HG02870 (cell line): ENCODE data around the gene ZDHHC14.

Experiments
- ATAC-seq: cut with Tn5 transposase; IDR thresholded peaks from one replicate; pipeline ENCODE4 v1.9.1; 2021; ENCODE audit warnings: mild to moderate bottlenecking, moderate library complexity; ENCODE audit not compliant: unreplicated experiment

The ZDHHC14 gene

DNA sequence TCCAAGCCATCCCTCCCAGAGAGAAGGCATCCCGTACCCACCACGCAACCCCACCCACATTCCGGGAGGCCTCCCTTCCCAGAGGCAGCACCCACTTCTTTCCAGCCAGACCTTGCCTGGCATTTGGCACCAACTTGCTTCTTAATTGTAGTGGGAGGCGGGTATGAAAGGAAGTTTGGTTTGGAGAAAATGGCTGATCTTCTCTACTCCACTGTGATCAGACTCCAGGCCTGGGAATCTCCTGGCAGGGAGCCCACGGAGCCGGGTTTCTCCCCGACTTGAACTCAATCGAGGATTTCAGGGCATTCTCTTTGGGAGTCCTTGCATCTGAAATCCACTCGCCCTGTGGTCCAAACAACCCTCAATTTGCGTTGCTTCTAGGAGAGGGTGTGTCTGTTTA, 107.1 kb downstream of the ZDHHC14 start:
- no peak for ATAC-seq

DNA sequence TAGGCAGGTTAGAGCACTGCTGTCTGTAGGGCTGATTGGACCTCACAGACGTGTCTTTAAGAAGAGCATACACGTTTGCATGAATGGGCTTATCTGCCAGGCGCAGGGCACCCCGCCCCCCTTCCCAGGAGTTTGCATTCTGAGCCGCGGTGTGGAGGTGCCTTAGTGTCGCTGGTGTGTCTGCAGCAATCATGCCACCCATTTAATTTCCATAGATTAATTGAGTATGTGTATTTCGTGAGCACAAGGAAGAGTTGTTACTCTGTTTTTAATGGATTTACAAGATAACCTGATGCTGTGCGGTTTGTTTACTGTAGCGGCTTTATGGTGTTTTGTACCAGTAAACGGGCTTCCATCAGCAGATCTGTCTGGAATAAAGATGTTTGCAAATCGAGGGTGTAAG, 107.7 kb downstream of the ZDHHC14 start:
- no peak for ATAC-seq

DNA sequence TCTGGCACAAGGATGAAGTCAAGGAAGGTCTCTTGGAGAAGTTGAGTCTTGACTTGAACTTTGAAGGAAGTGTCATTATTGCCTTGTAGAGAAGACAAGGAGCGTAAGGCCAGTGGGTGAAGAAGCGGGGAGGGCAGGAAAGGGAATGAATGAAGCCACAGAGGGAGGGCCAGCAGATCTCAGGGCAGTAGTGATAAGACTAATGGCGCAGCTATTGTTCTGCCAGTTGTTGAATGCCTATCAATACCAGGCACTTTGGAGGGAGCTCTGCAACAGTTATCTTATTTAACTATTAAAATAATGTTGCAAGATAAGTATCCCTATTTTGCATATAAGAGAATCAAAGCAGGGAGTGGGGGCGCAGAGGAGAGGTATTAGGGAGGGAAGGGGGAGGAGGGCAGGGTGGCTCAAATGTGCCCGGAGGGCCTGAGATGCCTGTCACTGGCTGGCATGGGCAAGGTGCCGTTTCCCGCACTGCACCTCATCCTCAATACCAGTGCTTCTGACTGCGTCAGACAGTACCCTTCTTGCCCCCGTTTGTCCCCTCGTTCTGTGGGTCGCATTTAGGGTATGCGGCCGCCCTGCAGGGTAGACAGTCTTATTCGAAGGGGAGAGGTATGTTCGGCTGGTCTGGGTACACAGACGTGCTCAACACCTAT, 109.8 kb downstream of the ZDHHC14 start:
- ATAC-seq: no peak

DNA sequence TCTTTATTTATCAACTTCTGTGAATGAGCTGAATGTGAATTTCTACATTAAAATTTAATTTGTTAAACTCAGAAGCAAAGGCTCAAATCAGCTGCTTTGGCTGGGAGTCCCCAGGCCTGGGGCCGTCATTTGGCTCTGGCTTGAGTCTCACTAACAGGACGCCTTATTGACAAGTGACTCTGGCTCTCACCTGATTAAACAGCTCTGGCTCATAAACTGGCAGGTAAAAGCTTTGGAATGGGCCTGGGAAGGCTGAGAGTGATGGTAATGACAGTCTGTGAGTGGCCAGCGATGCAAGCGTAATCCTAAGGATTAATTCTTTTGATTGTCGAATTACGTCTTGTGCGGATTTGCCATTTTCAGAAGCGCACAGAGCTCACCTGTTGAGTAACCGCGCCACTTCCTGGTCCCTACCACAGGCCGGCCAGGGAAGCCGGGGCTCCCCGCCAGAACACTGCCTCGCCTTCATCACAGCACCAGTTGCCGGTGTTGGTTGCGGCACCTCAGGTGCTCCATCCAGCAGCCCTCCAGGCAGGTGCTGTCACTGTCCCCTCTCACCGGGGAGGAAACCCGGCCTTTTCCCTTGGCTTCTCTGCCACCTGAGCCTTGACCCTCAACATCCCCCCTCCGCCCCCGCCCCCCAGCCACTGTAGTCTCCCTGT, 110.7 kb downstream of the ZDHHC14 start:
- no peak for ATAC-seq

DNA sequence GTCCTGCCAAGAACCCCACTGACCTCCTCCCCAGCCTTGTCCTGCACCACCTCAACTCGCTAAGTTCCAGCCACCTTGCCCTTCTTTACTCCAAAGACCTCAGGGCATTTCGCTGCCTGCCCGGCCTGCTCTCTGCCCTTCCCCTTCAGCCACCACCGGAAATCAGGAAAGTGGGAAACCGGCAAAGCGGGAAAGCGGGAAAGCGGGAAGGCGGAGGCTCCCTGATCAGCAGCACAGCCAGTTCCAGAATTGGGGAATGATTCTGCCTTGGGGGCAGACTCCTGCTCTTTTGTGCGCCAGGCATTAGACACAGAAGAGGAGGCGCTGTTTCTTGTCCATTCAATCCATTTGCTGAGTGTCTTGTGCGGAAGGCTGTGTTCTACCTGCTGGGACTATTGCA, 111.3 kb downstream of the ZDHHC14 start:
- no peak for ATAC-seq

DNA sequence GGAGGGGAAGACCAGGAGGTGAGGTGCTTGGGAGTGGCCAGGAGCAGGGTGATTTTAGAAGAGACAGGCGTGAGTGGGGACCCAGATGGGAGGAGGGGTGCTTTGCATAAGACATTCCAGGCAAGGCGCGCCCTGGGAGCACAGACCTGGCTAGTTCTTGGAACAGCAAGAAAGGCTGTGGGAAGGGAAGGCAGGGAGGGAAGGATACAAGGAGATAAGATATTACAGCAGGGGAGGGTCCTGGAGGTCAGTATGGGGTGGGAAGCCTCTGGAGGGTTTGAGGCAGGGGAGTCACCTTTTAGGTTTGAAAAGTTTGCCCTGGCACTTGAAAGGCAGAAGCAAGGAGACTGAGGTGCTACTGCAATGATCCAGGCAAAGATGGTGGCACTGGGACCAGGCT, 111.8 kb downstream of the ZDHHC14 start:
- no peak for ATAC-seq

DNA sequence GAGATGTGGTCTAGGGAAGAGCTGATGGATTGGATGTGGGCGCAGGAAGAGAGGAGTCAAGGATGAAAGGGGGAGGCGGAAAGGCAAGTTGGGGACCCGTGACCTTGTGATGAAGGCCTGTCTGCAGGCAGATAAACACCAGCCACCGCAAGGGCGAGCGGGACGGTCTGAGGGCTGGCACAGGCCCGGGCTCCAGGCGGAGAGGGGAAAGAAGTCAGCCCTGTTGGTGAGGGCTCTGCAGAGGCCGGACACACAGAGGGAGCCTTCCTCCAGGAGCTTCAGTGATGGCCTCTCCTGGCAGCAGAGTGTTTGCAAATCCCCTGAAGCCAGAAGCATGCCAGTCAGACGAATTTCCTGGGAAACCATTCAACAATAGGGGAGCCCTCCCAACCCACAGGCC, 112.2 kb downstream of the ZDHHC14 start:
- no peak for ATAC-seq

DNA sequence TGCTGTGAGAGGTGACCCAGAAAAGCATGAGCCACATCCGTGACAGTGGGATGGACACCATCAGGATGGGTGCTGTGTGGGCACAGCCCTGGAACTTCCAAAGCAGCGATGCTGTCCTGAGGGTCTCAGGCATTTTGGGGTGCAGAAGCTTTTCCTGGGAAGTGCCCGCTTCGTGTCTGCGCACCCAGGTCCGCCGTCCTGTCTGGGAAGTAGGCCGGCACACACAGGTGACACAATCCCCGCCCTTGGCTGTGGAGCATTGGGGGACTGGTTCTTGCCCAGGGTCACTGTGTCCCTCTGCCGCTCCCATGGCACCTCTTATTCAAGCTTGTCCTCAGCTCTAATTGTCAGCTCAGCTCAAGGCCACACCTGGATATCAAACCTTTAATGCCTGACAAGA, 112.6 kb downstream of the ZDHHC14 start:
- ATAC-seq: no peak

DNA sequence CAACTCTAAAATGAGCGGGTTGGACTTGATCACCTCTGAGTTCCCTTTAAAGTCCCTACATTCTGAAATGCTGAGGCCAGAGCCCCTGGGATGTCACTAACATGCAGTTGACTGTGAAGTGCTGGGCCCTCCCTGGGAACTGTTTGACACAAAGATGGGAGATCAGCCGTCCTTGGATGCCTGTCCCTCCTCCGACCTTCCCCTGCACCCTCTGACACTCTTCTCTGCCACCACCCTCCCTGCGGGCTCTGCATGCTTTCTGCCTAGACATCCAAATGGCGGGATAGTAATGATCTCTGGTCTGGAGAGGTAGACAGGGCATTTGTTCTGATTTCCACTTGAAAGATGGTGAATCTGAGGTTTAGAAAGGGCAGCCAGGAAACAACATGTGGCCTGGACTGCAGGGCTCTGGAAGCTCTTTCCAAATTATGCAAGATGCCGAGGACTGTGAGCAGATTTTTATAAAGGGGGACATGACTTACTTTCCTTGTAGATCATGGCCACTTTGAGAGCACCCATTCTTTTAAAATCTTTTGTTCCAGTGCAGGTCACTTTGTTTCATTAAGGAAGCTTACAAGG, 113.2 kb downstream of the ZDHHC14 start:
- ATAC-seq: no peak

DNA sequence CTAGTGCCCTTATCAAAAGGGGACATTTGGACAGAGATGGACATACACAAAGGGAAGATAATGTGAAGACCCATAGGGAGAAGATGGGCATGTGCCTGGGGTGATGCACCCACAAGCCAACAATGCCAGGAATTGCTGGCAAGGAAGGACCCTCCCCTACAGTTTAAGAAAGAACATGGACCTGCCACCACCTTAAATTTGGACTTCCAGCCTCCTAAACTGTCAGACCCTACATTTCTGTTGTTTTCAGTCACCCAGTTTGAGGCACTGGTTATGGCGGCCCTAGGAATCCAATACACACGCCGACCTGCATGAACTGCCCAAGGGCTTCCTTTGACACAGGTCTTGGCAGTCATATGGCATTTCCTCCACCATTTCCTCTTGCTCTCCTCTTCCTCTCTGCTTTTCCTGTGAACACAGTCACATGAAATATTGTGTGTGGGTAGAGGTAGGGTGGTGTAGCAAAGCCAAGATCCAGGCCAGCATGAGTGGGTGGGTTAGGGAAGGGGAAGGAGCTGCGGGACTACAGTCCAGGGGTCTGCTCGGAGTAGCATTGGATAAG, 115.6 kb downstream of the ZDHHC14 start:
- no peak for ATAC-seq

DNA sequence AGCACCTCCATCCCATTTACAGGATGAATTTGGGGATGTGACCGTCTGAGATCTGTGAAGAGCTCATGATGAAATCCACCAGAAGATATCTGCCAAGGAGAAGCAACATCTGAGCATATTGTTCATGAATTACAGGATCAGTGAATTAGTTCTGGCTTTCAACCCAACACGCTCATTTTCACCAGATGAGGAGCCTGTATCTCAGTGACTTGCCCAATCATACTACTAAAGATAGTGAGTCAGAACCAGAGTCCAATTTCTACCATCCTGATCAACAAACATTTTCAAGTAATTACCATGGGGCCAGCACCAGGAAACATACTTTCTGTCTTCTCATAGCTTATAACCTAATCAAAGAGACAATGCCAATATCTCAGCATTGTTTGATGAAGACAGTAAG, 116.6 kb downstream of the ZDHHC14 start:
- no peak for ATAC-seq

DNA sequence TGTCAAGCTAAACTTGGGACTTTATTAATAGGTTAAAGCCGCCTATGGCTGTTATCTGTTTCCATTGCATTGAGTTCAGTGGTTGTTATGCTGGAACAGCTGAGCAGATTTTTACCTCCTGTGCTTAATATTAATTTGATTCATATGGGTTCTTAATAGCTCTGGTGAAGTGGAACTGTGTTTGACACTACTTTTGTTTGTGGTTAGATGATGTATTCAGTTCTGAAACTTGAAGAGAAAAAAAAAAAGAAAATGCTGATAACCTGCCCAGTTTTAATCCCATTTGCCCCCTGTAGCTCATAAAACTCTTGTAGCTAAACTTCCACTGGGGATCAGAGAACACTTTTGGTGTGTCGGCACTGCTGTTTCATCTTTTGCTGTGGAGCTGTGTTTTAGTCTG, 117.8 kb downstream of the ZDHHC14 start:
- ATAC-seq: no peak

DNA sequence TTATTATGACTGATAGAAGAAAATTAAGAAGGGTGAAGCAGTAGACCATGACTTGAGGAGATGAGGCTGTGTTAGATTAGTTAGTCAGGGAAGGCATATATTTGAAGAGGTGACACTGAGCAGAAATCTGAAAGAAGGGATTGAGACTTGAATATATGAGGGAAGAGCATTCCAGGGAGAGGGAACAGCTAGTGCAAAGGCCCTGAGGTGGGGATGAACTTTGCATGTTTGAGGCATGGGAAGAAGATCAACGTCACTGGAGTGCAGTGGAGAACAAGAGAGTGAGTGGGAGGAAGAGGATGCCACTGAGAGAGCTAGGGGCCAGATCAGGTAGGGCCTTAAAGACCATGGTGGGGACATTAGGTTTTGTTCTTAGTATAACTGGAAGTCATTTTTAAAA, 119.0 kb downstream of the ZDHHC14 start:
- no peak for ATAC-seq

DNA sequence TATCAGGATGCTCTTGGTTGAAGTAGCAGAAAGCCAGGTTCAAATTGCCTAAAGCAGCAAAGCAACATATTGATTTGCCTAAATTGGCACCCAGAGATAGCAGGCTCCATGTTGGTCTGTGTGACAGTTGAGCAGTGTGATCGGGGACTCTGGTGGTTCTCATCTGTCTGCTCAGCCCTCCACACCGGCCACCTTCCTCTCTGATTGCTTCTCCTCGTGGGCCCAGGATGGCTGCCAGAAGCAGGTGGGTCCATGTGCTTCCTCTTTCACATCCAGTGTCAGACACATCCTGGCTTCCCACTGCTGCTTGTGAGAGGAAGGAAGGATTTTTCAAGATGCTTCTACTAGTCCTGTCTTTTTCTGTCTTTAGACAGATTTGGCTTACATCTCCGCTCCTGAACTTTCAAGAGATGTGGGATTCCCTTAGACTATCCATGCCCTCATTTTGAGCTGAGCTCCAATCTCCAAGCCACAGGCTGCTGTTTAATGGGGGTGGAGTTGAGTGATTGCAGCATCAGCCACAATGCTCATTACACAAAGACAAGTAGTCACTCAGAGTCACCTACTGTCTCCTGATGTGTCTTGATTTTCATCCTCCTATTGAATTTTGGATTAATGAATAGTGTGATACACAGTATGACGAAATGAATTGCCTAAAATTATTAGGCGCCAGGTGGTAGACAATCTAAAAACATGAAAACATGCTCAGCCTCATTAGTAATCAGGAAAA, 122.2 kb downstream of the ZDHHC14 start:
- no peak for ATAC-seq

DNA sequence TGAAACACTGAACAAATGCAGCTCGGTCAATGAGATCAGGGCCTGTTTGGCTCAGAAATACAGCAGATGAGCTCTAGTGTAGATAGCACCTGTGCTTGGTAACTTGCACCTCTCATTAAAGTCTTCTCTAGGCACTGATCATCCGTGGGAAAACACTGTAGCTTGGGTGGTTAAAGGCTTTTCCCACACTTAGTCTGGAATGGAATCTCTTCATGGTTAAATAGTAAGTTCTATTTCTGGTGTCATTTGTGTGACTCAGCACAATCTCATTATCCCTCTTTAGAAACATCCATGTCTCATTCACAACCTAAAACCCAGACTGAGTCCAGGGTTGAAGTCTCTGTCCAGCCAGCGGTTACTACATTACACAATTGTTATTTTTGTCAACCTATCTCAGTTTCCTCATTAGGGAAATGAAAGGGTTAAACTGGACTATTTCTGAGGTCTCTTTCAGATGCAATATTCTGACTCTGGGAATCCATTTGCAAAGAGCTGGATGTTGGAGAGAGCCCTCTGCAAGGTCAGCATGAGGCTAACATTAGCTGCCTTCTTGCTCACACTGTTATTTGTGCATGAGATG, 125.0 kb downstream of the ZDHHC14 start:
- ATAC-seq: no peak

DNA sequence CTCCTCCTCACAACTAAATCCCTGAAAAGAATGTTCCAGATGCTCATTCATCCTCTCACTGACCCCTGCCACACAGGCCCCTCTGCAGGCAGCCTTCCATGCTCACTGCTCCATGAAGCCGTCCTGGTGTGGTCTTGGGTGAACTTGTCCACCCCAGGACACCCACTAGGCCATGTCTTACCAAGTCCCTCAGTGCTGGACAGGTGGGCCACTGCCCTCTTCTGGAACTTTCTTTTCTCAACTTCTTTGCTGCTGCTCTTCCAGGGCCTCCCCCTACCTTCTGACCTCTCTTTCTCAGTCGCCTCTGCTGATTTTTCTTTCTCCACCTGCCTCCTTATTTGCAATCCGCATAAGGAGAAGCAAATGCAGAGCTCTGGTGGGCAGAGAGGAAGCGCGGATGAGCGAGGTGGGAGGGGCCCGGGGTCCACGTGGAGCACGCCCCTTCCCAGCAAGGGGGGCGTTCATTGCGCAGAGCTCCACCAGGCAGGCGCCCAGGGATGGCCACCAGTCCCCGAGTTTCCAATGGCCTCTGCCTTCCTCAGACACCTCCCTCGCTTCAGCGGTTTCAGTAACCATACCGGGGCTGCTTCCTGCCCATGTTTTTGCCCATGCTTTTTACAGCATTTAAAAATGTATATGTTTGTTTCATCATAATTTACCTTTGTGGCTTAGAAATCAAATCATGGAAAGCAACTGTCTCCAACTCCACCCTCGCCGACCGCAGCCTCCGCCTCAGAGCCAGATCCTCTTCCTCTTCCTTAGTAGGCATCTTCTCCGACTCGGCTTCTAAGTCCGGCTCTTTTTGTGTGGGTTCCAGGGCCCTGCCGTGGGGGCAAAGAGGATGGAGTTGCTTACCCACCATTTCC, 129.6 kb downstream of the ZDHHC14 start:
- no peak for ATAC-seq

DNA sequence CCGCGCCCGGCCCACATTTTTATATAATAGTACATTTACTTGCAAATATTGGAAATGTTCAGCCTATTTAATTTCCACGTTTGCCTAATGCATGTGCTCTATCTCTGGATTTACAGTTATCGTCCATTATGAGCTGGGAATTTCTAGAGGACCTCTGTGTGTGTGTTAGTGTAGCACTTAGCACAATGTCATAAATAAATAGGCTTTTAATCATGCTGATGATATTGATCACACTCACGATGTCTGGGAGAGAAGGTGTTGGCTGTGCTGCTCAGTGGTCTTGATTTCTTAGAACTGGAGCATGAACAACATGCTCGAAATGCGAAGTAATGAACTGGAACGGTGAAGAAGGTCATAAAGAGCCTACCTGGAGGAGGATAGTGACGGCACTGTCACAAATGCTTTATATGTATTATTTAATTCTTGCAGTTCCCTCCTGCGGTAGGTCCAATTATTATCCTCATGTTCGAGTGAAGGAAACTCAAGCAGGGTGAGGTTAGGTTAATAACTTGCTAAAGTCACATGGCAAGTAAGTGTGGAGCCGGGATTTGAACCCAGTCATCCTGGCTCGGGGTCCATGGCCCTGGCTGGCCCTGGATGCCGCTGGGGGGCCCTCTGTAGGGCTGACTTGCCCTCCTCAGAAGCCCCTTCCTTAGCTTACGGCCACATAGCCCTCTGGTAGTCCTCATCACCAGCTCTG, 130.8 kb downstream of the ZDHHC14 start:
- ATAC-seq: no peak

DNA sequence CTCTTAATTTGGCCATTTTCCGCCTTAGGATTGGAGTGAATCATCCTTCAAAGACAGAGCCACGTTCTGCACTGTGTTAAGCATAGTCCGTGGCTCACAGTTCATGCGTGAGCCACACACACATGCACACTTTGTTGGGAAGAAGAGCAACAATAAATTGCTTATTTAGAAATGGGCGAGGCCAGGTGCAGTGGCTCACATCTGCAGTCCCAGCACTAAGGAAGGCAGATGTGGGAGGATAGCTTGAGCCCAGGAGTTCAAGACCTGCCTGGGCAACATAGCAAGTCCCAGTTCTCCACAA, 131.3 kb downstream of the ZDHHC14 start:
- ATAC-seq: no peak

DNA sequence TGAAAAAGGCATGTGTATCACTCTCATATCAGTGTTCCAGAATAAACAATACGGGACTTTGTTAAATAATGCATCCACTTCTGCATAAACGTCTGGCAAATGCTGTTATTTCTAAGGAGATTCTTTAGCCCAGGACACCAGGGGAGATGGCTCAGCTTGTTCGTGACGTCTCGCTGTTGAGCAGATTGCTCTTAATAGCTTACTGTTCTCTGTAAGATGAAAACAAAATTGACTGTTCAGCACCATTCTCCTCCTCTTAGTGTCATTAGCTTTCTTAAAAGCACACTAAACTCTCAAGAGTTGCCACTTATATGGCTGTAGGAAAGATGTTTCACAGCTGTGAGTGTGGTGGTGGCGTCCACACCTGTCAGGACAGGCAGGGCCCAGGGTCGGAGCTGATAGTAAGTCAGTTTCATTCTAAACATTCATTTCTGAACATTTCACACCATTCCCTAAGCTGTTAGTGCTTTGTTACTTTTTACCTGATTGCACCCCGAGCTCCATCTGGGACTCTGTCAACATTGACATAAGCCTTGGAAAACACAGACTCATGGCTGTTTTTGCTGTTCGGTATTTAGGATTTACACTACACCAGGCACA, 132.1 kb downstream of the ZDHHC14 start:
- ATAC-seq: no peak
